ENCODE data around the gene OR4C11. TPM values are rescaled to one million over a fixed set of nuclear protein-coding genes. Genes with fewer than 3 reads are reported as not detected.

The OR4C11 gene
- total and polyA plus RNA-seq, 2 donors (not counting 1 experiment from before 2014, with no cell fraction given) = not detected

- no peaks in the 10 kb centered on the region for H3K27me3 ChIP-seq (replicated peaks in 1 of 4; ENCODE audit: control extremely low read depth in 1 of 4, control insufficient read depth in 3 of 4, insufficient read depth in 4 of 4, low read length in 3 of 4)
- no peak for ATAC-seq (ENCODE audit: low read depth)
- no peaks in the 10 kb centered on the region for H3K79me2 ChIP-seq (ENCODE audit: control insufficient read depth, insufficient read depth, low read length)
- POLR2A ChIA-PET = no interaction called here
- H3K36me3 ChIP-seq (replicated peaks in 1 of 2; ENCODE audit: control extremely low read depth in 1 of 2, control insufficient read depth in 1 of 2, extremely low read depth in 1 of 2, insufficient read depth in 2 of 2, low read length in 1 of 2) = no peaks in the 10 kb centered on the region
- Mint-ChIP-seq H3K4me1 (no peaks in the 10 kb centered on the region), H3K27me3 (no peaks in the 10 kb centered on the region), H3K9me3 (ENCODE audit: insufficient read depth) (peaks cover 4% of the 10 kb centered on the region), H3K4me3 (no peak overlapping the region), H3K27ac (no peak overlapping the region)
- H2AFZ ChIP-seq (ENCODE audit: insufficient read depth, low read depth, low read length, poor library complexity, severe bottlenecking) = no peak overlapping the region
- TF ChIP-seq EZH2 (IDR thresholded peaks at IDR 0.05; ENCODE audit: borderline replicate concordance, insufficient read depth, low read depth, low read length, poor library complexity, severe bottlenecking) (no peak), CTCF (IDR thresholded peaks at IDR 0.05) (no peak)
- intact Hi-C loops (cut with micrococcal nuclease) = no loop called here
- DNase-seq = no peak
- no peak overlapping the region for H3K4me2 ChIP-seq (replicated peaks; ENCODE audit: low read depth, low read length, poor library complexity, severe bottlenecking)
- no peak overlapping the region for H3K27ac ChIP-seq (ENCODE audit: low read length in 2 of 2)
- no peak overlapping the region for H3K4me3 ChIP-seq (ENCODE audit: control extremely low read depth in 1 of 5, extremely low read depth in 1 of 5, insufficient read depth in 1 of 5, low read depth in 2 of 5, low read length in 4 of 5)
- H3K9ac ChIP-seq (ENCODE audit: low read length) = no peak overlapping the region
- CTCF ChIA-PET = no interaction called here
- no peaks in the 10 kb centered on the region for H4K20me1 ChIP-seq (ENCODE audit: control insufficient read depth, insufficient read depth, low read length, poor library complexity, severe bottlenecking)
- peaks cover 2 to 6% (median 4%) of the 10 kb centered on the region in 3 donors for H3K9me3 ChIP-seq (ENCODE audit: control extremely low read depth in 1 of 3, control insufficient read depth in 2 of 3, insufficient read depth in 1 of 3, low read length in 2 of 3)
- no CpG with 5 or more reads among the region's 1 CpG for WGBS (ENCODE audit: insufficient coverage)
- H3K4me1 ChIP-seq (ENCODE audit: control insufficient read depth in 2 of 2, insufficient read depth in 2 of 2, low read length in 2 of 2) = no peaks in the 10 kb centered on the region
Observed at GRCh38 chr11:55572548-55572947, 34.9 kb downstream of the OR4C11 start.

- Histone ChIP-seq H2AFZ (ENCODE audit: insufficient read depth, low read depth, low read length, poor library complexity, severe bottlenecking) (no peak within 1 kb of the TSS), H3K79me2 (ENCODE audit: control insufficient read depth, insufficient read depth, low read length) (no peaks in the 10 kb centered on the region), H4K20me1 (ENCODE audit: control insufficient read depth, insufficient read depth, low read length, poor library complexity, severe bottlenecking) (no peaks in the 10 kb centered on the region), H3K27me3 (replicated peaks in 1 of 4; ENCODE audit: control extremely low read depth in 1 of 4, control insufficient read depth in 3 of 4, insufficient read depth in 4 of 4, low read length in 3 of 4) (no peaks in the 10 kb centered on the region), H3K9ac (ENCODE audit: low read length) (no peak within 1 kb of the TSS), H3K9me3 (ENCODE audit: control extremely low read depth in 1 of 3, control insufficient read depth in 2 of 3, insufficient read depth in 1 of 3, low read length in 2 of 3) (peaks cover 0 to 4% (median 2%) of the 10 kb centered on the region in 3 donors), H3K36me3 (replicated peaks in 1 of 2; ENCODE audit: control extremely low read depth in 1 of 2, control insufficient read depth in 1 of 2, extremely low read depth in 1 of 2, insufficient read depth in 2 of 2, low read length in 1 of 2) (no peaks in the 10 kb centered on the region), H3K4me3 (ENCODE audit: control extremely low read depth in 1 of 5, extremely low read depth in 1 of 5, insufficient read depth in 1 of 5, low read depth in 2 of 5, low read length in 4 of 5) (no peak within 1 kb of the TSS), H3K4me2 (replicated peaks; ENCODE audit: low read depth, low read length, poor library complexity, severe bottlenecking) (no peak within 1 kb of the TSS), H3K4me1 (ENCODE audit: control insufficient read depth in 2 of 2, insufficient read depth in 2 of 2, low read length in 2 of 2) (no peaks in the 10 kb centered on the region), H3K27ac (ENCODE audit: low read length in 2 of 2) (no peak within 1 kb of the TSS)
- WGBS (ENCODE audit: insufficient coverage) = no CpG with 5 or more reads among the region's 3 CpGs
- ATAC-seq (ENCODE audit: low read depth) (no peak), DNase-seq (no peak)
- Mint-ChIP-seq H3K9me3 (ENCODE audit: insufficient read depth) (peaks cover 4% of the 10 kb centered on the region), H3K27ac (no peak within 1 kb of the TSS), H3K27me3 (no peaks in the 10 kb centered on the region), H3K4me3 (no peak within 1 kb of the TSS), H3K4me1 (no peaks in the 10 kb centered on the region)
- TF ChIP-seq CTCF (IDR thresholded peaks at IDR 0.05) = no peak
- ChIA-PET POLR2A (no interaction called here), CTCF (no interaction called here)
- intact Hi-C loops (cut with micrococcal nuclease) = no loop called here
Observed at GRCh38 chr11:55571828-55572227, 35.6 kb downstream of the OR4C11 start, which contains the start of gene OR4C16. OR4C16 (plus strand) TSS chr11:55572128; CDS start chr11:55572128, 0 bp downstream.
